Tibial nerve (tissue), 4 donors: ENCODE measurements around the gene PCSK6.

Experiments
- EP300 ChIP-seq, 2 donors: sonication (generic); formaldehyde crosslinking; IDR thresholded peaks; one replicate each; pipeline ENCODE4 v1.6.1; 2017; ENCODE audit warnings: antibody characterized with exemption in 2 of 2, mild to moderate bottlenecking in 1 of 2
- POLR2A ChIP-seq, 2 donors: fragments of 450-650 bp; IDR thresholded peaks; one replicate each; pipeline ENCODE4 v1.6.1; 2017; ENCODE audit warnings: antibody characterized with exemption in 2 of 2, mild to moderate bottlenecking in 2 of 2, moderate library complexity in 2 of 2
- TF ChIP-seq, protein P1 (sequence below), 5 experiments: fragments of 200-600 bp in 3 of 5; fragments of 450-650 bp in 2 of 5; sonication (generic) in 3 of 5; IDR thresholded peaks; one replicate each; pipeline ENCODE4 v1.5.1; 2016 to 2019; ENCODE audit warnings: antibody characterized with exemption in 5 of 5, mild to moderate bottlenecking in 3 of 5, moderate library complexity in 2 of 5

DNA sequence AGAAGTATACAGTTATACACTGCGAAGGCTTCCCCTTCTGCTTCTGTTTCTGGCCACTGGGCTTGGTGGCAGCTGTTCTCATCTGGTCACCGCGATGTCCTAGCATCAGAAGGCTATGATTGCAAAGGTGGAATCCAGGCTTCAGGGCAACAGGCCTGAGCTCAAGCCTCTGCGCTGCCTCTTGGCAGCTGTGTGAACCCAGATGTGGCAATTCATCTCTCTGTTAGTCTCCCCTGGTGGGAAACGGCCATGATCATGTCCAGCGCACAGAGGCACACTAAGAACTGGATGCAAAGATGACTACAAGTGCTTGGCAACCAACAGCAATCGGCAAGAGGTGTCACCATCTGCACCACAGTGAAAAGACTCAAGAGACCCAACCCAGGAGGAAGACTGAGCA lies 78.9 kb downstream of the PCSK6 start:
- TF ChIP-seq, protein P1, sequence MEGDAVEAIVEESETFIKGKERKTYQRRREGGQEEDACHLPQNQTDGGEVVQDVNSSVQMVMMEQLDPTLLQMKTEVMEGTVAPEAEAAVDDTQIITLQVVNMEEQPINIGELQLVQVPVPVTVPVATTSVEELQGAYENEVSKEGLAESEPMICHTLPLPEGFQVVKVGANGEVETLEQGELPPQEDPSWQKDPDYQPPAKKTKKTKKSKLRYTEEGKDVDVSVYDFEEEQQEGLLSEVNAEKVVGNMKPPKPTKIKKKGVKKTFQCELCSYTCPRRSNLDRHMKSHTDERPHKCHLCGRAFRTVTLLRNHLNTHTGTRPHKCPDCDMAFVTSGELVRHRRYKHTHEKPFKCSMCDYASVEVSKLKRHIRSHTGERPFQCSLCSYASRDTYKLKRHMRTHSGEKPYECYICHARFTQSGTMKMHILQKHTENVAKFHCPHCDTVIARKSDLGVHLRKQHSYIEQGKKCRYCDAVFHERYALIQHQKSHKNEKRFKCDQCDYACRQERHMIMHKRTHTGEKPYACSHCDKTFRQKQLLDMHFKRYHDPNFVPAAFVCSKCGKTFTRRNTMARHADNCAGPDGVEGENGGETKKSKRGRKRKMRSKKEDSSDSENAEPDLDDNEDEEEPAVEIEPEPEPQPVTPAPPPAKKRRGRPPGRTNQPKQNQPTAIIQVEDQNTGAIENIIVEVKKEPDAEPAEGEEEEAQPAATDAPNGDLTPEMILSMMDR (IDR thresholded peaks at IDR 0.05): no peak
- TF ChIP-seq POLR2A (IDR thresholded peaks at IDR 0.05) (no peak), EP300 (IDR thresholded peaks at IDR 0.05) (no peak)
